Measurements from ENCODE around the gene NFATC1.

- no peak for TF ChIP-seq CTCF (IDR thresholded peaks at IDR 0.05)
- no peak for TF ChIP-seq NRF1 (IDR thresholded peaks at IDR 0.05; ENCODE audit: low read depth, low read length)
- TF ChIP-seq, protein P1, sequence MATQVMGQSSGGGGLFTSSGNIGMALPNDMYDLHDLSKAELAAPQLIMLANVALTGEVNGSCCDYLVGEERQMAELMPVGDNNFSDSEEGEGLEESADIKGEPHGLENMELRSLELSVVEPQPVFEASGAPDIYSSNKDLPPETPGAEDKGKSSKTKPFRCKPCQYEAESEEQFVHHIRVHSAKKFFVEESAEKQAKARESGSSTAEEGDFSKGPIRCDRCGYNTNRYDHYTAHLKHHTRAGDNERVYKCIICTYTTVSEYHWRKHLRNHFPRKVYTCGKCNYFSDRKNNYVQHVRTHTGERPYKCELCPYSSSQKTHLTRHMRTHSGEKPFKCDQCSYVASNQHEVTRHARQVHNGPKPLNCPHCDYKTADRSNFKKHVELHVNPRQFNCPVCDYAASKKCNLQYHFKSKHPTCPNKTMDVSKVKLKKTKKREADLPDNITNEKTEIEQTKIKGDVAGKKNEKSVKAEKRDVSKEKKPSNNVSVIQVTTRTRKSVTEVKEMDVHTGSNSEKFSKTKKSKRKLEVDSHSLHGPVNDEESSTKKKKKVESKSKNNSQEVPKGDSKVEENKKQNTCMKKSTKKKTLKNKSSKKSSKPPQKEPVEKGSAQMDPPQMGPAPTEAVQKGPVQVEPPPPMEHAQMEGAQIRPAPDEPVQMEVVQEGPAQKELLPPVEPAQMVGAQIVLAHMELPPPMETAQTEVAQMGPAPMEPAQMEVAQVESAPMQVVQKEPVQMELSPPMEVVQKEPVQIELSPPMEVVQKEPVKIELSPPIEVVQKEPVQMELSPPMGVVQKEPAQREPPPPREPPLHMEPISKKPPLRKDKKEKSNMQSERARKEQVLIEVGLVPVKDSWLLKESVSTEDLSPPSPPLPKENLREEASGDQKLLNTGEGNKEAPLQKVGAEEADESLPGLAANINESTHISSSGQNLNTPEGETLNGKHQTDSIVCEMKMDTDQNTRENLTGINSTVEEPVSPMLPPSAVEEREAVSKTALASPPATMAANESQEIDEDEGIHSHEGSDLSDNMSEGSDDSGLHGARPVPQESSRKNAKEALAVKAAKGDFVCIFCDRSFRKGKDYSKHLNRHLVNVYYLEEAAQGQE (IDR thresholded peaks at IDR 0.05; ENCODE audit: low read depth, low read length), result no peak
- TF ChIP-seq, protein P2, sequence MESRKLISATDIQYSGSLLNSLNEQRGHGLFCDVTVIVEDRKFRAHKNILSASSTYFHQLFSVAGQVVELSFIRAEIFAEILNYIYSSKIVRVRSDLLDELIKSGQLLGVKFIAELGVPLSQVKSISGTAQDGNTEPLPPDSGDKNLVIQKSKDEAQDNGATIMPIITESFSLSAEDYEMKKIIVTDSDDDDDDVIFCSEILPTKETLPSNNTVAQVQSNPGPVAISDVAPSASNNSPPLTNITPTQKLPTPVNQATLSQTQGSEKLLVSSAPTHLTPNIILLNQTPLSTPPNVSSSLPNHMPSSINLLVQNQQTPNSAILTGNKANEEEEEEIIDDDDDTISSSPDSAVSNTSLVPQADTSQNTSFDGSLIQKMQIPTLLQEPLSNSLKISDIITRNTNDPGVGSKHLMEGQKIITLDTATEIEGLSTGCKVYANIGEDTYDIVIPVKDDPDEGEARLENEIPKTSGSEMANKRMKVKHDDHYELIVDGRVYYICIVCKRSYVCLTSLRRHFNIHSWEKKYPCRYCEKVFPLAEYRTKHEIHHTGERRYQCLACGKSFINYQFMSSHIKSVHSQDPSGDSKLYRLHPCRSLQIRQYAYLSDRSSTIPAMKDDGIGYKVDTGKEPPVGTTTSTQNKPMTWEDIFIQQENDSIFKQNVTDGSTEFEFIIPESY (IDR thresholded peaks at IDR 0.05; ENCODE audit: borderline replicate concordance, low read depth), result no peak
Measured at GRCh38 chr18:79367480-79367879, 28.2 kb upstream of the NFATC1 start.
